IPS DF 4.7 (cell line): Measurements from ENCODE around the gene FAM53B.

ENCODE experiments used
- DNase-seq: peaks from one replicate; pipeline ENCODE4 v3.0.0-alpha.2; 2013; ENCODE audit warnings: low spot score; ENCODE audit errors: extremely low read depth

Gene FAM53B

DNA sequence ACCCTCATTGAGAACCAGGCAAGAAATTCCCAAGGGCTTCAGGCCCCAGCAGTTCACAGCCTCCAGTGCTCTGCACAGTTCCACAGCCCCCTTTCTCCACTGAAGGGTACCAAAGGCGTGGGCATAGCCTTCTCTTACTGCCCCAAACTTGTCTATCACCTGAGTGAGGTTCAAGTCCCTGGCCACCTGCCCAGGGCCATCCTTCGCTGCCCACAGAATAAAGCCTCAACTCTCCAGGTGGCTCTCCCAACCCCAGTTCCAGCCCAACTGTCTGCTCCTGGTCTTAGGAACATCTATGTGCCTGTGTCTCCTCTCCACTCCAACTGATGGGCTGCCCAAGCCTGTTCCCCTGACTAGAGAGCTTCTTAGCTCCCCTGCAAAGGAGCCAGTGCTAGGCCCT is 79.1 kb downstream of the FAM53B start:
- no peak for DNase-seq

GRCh38 chr10:124663766-124664360 is 80.3 kb downstream of the FAM53B start:
- DNase-seq, result no peak

DNA sequence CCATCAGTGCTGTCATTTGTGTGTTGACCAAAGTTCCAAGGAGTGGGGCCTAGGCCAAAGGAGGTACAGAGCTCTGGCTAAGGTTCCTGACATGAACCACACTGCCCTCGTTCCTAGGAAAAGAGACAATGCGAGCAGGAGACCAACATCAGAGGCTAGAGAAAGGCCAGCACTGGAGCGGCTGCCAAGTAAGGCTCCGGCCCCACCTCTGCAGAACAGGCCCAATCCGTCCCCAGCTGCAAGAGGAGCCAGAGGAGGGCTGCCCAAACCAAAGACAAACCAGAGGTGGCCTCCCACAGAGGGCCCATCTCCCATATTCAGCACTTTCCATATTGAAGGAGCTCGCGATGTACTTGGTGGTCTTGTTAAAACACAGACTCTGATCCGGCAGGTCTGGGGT is 81.0 kb downstream of the FAM53B start:
- DNase-seq, result no peak

- no peak for DNase-seq
These were observed 82.5 kb downstream of the FAM53B start for GRCh38 chr10:124661660-124662180.

- no peak for DNase-seq
These were observed 83.6 kb downstream of the FAM53B start for GRCh38 chr10:124660404-124661125.

GRCh38 chr10:124659380-124659779 is 84.8 kb downstream of the FAM53B start:
- DNase-seq, result no peak

GRCh38 chr10:124658591-124659242 is 85.5 kb downstream of the FAM53B start:
- DNase-seq, result no peak

- DNase-seq, result no peak
These were observed 86.4 kb downstream of the FAM53B start for GRCh38 chr10:124657806-124658205.

- no peak for DNase-seq
These were observed 87.6 kb downstream of the FAM53B start for GRCh38 chr10:124656541-124656940.

DNA sequence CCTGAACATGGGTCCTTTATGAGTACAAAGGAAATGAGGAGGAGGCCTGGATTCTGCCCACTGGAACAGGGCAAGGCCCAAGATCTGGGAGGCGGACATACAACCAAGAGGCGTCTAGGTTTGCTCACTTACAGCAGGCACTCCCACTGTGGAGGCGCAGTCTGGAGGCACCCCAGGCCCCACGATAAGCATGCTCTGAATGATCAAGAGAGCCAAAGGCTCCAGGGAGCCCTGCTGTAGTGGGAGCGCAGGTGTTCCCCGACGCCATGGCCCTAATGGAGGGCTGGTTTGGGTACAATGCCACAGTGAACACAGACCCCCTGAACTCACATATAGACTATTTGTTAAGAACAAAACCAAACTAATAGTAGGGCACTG is 88.1 kb downstream of the FAM53B start:
- no peak for DNase-seq

DNA sequence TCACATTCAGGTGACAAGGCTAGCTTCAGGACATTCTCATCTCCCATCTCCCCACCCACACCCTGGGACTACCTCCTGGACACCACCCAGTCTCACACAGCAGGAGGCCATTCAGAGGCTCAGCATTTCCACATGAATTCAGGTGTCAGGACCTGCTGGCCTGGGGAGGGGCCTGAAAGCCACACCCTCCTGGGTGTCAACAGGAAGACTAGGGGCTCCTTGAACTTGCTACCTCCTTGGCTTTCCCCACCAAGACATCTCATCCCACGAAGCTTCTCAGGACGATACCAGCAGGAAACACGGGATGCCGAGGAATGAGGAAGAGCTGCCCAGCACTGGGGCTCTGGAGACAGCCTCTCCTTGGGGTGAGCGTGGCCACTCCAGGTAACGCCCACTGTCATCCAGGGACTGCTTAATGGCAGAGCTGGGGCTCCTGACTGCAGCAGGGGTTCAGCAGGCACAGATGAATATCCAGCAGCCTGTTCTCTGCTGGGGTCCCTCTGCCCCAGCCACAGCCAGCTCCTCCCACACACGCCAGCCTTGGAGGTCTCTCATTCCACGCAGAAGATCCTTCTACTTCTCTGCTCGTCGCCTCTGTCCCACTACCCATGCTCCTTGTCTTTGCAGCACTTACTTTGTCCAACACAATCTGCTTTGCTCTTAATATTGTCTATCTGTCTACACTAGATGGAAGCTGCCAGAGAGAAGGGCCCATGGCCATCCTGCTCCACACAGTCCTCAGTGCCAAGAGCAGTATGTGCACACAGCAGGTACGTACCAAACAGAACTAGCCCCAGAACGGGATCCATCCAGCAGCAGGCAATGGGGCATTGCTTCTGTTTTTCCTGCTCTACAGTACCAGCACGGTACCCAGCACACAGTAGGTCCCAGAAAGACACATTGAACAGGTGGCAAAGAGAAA is 88.7 kb downstream of the FAM53B start:
- DNase-seq, result no peak

- DNase-seq, result no peak
These were observed 89.5 kb downstream of the FAM53B start for GRCh38 chr10:124654686-124655085.

DNA sequence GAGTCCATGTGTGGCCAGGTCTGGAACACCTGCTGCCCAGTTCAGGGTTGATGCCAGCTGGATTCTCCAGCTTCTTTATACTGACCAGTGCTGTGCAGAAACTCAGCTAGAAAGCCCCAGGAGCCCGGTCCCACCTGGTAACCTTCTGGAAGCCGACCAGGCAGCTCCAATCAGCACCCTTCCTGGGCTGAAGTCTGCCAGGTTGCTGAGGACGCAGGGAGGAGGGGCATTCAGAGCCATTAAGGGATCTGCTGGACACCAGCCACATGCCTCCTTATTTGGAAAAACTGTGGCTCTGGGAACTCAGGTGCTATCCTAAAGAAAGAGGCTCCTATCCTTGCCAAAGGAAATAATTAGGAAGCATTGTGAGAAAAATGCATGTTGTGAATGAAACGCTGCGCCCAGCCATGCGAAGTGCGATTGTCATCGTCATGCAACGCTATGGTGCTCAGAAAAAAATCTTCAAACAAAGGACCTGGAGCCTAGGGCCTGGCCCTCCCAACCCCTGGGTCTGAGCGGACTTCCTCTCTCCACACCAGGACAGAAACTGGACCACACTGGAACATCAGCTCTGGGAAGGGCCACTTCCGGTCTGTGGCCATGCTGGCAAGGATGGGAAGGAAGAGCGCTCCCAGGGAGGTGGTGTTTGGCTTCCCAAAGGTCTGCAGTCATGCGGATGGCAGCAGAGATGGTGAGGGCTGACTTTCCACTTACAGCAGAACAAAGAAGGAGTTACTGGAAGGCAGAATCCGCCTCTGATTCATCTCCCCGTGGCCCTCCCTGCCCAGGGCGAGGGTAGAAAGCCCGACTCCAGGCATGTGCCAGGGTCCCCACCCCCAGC is 90.1 kb downstream of the FAM53B start:
- DNase-seq, result no peak

DNA sequence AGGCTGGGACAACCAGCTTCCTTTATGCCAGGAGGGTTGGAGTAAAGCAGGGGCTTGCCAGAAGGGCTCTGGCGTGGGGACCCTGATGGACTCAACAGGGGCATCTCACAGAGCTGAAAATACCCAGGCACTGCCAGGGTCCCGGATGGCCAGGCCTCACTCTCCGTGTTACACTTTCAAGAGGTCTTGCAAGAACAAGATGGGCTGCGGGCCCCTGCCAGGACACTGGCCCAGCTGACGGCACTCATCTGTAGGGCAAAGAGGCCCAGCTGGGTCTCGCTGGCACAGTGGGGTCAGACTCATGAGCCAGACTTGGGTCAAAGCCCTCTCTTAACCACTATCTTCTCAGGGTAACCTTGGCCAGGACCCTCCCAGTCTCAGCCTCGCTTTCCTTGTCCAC is 90.9 kb downstream of the FAM53B start:
- no peak for DNase-seq

- DNase-seq, result no peak
These were observed 91.5 kb downstream of the FAM53B start for GRCh38 chr10:124652701-124653100.

DNA sequence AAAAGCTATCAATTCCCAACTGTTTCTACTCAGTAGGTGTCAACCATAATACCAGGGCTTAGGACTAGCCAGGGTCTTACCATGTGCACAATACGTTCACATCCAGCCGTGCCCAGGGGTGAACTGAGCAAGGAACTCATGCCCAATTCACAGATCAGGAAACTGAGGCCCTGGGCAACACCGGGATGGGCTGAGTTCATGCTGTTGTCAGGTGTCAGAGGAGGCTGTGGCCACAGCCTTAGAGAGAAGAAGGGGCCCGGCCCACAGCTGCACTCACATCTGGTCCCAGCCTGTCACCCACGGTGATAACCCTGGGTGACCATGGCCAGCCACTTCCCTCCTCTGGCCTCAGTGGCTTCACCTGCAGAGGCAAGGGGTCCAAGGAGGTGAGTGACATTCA is 92.0 kb downstream of the FAM53B start:
- no peak for DNase-seq

DNA sequence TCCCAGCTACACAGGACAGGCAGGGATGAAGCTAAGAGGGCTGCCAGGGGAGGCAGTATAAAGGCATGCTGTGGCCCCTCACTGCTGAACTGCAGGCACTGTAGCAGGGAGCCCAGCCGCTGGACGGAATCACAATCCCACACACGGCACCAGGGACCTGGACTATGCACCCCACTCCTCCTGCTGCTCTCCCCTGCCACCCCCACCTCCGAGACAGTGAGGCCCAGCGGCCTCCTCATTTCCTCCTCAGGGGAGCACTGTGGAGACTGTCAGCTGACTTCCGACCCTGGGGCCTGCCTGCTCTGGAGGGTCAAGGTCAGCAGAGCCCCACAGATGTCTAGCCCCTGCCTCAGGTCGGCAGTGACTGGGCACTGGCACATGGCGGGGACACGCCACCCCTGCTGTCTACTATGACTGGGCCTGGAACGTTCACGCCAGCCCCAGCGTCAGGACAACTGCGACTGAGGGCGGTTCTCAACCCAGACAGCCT is 92.7 kb downstream of the FAM53B start:
- DNase-seq, result no peak

GRCh38 chr10:124650820-124651401 is 93.3 kb downstream of the FAM53B start:
- DNase-seq, result no peak

- no peak for DNase-seq
These were observed 93.9 kb downstream of the FAM53B start for GRCh38 chr10:124650263-124650662.

DNA sequence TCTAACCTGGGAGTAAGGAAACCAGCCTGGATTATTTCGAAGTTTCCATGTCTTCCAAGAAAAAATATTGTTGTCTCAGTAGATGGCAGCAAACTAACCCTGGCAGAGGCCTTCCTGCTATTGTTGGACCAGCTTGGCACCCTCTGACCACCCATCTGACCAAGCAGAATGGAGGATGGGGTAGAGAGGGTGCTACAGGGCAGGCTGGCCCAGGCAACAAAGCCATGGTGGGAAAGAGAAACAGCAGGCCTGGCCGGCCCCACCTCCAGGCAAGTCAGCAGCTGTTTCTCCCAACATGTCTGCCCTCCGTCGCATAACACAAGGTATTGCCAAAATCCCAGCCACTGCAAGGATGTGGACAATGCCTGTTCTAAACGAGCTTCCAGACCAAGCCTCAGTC is 95.0 kb downstream of the FAM53B start:
- no peak for DNase-seq
